IPS-18c (cell line): ENCODE results near the gene KRTAP5-1.
"Not testable (repeated sequence)": the region's sequence is repeated elsewhere in the genome, so short reads cannot be mapped to it uniquely, and the experiment has no call there.

Source experiments
- H3K4me3 ChIP-seq: 2 replicates; pipeline ENCODE4 v1.7.0; 2013; ENCODE audit warnings: low read depth, mild to moderate bottlenecking, low read length, moderate library complexity; ENCODE audit not compliant: insufficient read depth
- H3K9me3 ChIP-seq: one replicate; pipeline ENCODE4 v1.6.1; 2013; ENCODE audit warnings: mild to moderate bottlenecking, low read length, moderate library complexity; ENCODE audit not compliant: control insufficient read depth, insufficient read depth

The KRTAP5-1 gene, protein sequence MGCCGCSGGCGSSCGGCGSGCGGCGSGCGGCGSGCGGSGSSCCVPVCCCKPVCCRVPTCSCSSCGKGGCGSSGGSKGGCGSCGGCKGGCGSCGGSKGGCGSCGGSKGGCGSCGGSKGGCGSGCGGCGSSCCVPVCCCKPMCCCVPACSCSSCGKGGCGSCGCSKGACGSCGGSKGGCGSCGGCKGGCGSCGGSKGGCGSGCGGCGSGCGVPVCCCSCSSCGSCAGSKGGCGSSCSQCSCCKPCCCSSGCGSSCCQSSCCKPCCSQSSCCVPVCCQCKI

DNA sequence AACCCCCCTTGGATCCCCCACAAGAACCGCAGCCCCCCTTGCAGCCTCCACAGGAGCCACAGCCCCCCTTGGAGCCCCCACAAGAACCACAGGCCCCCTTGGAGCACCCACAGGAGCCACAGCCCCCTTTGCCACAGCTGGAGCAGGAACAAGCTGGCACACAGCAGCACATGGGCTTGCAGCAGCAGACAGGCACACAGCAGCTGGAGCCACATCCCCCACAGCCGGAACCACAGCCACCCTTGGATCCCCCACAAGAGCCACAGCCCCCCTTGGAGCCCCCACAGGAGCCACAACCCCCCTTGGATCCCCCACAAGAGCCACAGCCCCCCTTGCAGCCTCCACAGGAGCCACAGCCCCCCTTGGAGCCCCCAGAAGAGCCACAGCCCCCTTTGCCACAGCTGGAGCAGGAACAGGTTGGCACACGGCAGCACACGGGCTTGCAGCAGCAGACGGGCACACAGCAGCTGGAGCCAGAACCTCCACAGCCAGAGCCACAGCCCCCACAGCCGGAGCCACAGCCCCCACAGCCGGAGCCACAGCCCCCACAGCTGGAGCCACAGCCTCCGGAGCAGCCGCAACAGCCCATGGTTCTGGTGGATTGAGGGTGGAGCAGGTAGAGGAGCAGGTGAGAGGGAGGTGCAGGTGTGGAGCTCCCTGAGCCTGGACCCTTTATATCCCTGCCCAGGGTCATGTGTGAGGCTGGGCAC is at the start of gene KRTAP5-1:
KRTAP5-1 (minus strand) TSS at position 623 of the 710 bp plus-strand sequence; CDS start at position 589, 34 bp downstream.
- not testable (repeated sequence) for H3K4me3 ChIP-seq, H3K9me3 ChIP-seq

DNA sequence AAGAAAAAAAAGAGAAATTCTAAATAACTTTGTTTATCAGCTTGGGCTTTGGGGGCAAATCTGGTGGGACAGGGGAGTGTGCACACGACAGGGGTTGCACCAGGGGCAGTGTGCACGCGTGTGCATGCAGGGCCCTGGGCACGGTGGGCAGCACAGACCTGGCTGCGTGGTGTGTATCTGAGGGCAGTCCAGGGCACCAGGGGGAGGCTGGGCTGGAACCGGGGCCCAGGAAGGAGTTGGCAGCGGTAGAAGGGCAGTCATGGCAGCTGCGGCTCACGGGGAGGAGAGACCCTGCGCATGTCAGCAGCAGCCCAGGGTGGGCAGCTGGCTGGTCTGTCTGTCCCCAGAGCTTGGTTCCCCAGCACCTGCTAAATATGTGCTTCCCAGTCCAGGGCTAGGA is 48.8 kb upstream of the KRTAP5-1 start:
- no peak overlapping the region for H3K4me3 ChIP-seq

DNA sequence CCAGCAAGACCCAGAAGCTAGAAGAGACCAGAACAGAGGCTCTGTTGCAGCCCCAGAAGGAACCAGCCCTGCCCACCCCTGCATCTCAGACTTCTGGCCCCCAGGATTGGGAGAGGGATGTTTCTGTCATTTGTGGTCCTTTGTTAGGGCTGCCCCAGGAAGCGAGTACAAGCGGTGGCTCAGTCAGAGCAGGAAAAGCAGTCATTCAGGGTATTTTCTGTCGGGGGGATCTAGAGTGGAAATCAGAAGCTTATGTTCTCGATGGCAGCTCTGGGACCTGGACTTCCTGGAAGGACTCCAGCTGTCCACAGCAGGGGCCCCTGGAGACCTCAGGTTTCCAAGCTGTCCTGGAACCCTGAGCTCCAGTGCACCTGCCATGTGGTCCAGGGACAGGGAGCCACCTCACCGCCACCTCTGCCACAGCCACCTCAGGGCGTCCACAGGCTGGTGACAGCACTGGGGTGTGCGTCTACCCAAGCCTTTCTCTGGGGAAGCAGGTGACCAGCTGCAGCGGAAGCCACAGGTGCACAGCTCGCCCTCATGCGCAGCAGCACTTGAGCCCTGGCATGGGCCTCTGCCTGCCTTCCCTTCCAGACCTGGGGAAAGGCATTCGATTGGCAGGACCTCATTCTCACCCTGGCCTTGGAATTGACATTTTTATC is 47.1 kb upstream of the KRTAP5-1 start:
- Histone ChIP-seq H3K9me3 (no peaks in the 10 kb centered on the region), H3K4me3 (no peak overlapping the region)

More for the DNA sequence above, 48.8 kb upstream of the KRTAP5-1 start:
- H3K9me3 ChIP-seq, result no peaks in the 10 kb centered on the region

DNA sequence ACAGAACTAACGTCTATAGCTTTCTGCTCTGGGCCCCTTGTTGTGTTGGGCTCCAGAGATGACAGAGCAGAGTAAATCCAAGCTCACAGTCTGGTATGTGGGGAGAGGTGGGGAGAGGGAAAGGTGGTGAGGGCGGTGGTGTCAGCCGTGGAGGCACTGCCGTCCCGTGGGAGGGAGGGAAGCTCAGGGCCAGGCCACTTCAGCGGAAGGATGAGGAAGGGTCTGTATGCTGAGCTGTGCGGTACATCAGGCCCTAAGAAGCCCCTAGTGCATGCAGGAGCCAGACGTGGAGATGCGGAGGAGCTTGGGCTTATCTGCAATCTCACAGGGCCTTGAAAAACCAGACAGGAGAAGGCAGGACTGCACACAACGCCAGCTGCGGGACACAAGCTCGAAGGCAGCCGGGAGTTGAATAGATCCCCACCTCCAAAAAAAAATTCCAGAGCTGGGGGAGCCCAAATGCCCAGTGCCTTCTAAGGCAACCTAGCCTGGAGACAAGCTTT is 46.0 kb upstream of the KRTAP5-1 start:
- no peak overlapping the region for H3K4me3 ChIP-seq
- no peaks in the 10 kb centered on the region for H3K9me3 ChIP-seq

DNA sequence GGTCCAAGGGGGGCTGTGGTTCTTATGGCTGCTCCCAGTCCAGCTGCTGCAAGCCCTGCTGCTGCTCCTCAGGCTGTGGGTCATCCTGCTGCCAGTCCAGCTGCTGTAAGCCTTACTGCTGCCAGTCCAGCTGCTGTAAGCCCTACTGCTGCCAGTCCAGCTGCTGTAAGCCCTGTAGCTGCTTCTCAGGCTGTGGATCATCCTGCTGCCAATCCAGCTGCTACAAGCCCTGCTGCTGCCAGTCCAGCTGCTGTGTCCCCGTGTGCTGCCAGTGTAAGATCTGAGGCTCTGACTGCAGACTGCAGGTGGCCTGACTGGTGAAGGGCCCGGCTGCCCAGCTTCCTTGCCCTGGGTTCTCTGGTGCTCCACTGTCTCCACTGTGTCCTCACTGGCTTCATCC is 45.2 kb upstream of the KRTAP5-1 start:
- Histone ChIP-seq H3K9me3 (no peaks in the 10 kb centered on the region), H3K4me3 (no peak overlapping the region)

DNA sequence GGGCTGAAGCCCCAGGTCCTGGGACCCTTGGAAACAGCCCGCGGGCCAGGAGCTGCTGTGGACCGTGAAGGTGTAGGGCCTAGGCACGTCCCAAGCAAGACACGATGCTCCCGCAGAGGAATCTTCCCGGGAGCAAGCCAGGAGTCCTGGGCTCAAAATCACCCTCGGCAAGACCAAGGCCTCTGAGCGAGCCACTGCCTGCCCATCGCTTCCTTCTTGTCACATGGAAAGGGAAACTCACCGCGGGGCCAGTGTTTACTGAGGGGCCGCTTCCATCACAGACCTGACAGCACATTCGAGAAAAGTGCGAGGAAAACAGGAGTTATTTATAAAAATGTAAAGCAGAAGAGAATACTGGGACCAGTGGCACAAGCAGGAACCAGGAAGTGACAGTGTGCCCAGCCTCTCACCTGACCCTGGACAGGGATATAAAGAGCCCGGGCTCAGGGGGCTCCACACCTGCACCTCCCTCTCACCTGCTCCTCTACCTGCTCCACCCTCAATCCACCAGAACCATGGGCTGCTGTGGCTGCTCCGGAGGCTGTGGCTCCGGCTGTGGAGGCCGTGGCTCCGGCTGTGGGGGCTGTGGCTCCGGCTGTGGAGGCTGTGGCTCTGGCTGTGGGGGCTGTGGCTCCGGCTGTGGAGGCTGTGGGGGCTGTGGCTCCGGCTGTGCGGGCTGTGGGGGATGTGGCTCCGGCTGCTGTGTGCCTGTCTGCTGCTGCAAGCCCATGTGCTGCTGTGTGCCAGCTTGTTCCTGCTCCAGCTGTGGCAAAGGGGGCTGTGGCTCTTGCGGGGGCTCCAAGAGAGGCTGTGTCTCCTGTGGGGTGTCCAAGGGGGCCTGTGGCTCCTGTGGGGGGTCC is 44.5 kb upstream of the KRTAP5-1 start, which contains the start of gene KRTAP5-5:
KRTAP5-5 (plus strand) TSS at position 450 of the 860 bp plus-strand sequence; CDS start at position 516, 66 bp downstream.
- no peak within 1 kb of the TSS for H3K4me3 ChIP-seq
- no peaks in the 10 kb centered on the region for H3K9me3 ChIP-seq

DNA sequence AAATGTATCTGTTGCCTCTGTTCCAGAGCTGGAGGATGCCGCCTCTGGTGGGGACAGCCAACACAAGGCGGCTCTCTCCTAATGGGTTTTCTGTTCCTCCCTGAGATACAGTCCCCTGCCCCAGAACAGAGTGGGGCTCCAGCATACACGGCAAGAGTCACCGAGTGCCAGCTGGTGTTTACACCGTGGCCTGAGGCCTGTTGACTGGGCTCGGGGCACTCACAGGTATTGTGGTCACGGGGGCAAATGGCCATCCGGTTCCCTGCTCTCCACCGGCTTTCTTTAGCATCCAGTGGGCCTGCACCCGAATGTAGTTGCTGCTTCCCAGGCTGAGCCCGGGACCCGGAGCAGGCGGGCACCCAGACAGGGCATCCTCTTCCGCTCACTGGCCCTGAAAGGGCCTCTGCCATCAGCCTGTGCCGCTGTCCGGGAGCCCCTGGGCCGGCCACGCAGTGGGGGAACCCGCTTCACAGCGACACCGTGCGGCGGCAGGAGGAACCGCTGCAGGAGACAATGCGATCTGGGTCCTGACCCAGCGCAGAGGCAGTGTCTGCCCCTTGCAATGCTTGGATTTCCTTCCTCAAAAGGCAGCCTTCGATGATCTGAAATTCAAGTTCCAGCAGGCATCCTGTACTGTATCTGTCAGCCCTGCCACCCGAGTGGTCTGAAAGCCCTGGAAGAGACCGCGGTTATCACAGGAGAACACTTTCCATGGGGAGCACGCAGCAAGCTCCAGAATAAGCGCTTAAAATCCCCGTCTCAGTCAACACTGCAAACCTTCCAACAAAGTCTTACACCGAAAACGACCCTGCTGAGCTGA is 43.6 kb upstream of the KRTAP5-1 start:
- Histone ChIP-seq H3K4me3 (no peak overlapping the region), H3K9me3 (no peaks in the 10 kb centered on the region)

DNA sequence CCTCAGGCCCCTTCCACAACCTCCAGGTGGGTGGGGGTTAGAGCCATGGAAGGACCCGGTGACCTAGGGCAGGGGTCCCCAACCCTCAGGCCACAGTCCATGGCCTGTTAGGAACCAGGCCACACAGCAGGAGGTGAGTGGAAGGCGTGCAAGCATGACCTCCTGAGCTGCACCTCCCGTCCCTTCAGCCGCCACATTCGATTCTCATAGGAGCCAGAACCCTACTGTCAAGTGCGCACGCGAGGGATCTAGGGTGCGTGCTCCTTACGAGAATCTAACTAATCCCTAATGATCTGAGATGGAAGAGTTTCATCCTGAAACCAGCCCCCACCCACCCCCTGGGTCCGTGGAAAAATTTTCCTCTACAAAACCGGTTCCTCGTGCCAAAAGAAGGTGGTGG is 40.5 kb upstream of the KRTAP5-1 start:
- no peaks in the 10 kb centered on the region for H3K9me3 ChIP-seq
- no peak overlapping the region for H3K4me3 ChIP-seq

DNA sequence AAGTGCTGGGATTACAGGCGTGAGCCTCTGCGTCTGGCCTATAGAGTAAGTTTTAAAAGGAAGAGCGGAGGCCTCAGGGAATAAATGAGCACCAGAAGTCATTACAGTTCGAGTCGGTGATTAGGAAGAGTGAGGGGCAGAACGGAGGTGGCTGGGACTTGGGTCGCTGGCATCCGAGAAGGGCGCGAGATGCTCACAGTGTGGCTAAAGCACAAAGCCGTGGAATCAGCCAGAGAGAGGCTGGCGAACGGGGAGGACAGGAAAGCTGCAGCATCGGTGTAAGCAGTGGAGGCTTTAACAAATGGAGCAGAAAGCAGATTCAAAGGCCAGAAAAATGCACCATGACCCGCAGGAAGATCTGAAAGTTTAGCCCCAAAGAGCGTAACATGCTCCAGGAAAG is 39.5 kb upstream of the KRTAP5-1 start:
- Histone ChIP-seq H3K9me3 (no peaks in the 10 kb centered on the region), H3K4me3 (no peak overlapping the region)

DNA sequence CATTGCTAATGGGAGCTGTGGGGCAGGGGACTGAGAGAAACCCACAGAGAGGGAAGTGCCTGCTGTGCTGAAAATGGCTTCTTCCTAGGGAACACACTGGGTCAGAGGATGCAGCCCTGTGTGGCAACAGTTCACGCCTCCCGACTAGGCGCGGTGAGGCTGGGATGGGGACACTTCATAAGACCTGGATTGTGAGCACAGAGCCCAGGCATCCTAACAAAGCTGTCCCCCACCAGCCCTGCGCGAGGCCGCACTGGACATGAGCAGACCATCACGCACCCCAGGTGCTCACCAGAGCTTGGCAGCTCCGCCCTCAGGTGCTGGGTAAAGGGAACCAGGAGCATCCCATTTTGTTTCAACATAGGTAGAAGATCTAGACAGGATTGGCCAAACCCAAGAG is 38.6 kb upstream of the KRTAP5-1 start:
- Histone ChIP-seq H3K4me3 (no peak overlapping the region), H3K9me3 (no peaks in the 10 kb centered on the region)

DNA sequence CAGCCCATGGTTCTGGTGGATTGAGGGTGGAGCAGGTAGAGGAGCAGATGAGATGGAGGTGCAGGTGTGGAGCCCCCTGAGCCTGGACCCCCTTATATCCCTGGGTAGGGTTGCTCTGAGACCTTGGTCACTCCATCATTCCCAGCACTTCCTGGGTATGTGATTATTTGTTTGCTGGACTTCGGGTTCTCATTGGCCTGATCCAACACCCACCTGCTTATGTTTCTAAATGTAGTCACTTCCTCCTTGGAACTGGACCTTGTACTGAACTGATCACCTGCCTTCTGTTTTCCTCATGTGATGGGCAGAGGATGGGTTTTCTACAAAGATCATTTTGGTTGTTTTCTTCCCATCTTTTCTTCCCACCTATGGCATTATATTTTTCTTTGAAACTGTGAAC is 37.0 kb upstream of the KRTAP5-1 start, which contains the start of gene KRTAP5-4:
KRTAP5-4 (minus strand) TSS at position 53 of the 400 bp plus-strand sequence; CDS start at position 8, 45 bp downstream.
- no peak within 1 kb of the TSS for H3K4me3 ChIP-seq
- no peaks in the 10 kb centered on the region for H3K9me3 ChIP-seq

DNA sequence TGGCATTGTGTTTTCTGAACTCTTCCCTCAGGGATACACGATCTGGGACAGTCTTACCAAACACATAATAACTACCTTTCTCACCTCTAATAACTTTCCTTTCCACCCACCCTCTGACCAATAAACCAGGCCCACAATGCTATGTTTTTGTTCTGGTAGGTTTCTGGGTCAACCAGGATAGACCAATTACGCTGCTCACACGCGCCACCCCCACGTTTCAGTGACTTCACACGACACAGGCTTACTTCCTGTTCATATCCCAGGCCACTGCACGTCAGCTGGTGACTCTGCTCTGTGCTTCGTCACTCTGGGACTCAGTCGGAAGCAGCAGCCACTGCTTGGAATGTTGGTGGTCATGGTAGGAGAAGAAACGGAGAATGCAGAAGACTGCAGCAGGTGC is 34.4 kb upstream of the KRTAP5-1 start:
- H3K9me3 ChIP-seq, result no peaks in the 10 kb centered on the region
- H3K4me3 ChIP-seq, result no peak overlapping the region

DNA sequence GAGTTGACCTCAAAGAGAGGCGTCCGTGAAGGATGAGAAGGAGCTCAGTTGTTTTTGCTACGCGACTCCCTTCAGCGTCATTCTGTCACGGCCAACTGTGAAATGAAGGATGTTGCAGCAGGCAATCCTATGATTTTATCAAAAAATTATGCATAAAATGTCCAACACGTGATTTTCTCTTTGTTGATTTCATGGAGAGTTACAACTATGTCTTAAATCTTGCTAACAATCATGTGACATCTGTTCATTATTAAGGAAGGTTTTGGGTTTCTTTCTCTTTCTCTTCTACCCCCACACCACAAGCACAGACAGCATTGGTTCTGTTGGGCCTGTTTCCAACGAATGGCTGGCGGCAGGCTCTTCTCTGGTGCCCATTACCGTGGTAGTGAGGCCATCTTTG is 33.1 kb upstream of the KRTAP5-1 start:
- H3K9me3 ChIP-seq, result no peaks in the 10 kb centered on the region
- no peak overlapping the region for H3K4me3 ChIP-seq

DNA sequence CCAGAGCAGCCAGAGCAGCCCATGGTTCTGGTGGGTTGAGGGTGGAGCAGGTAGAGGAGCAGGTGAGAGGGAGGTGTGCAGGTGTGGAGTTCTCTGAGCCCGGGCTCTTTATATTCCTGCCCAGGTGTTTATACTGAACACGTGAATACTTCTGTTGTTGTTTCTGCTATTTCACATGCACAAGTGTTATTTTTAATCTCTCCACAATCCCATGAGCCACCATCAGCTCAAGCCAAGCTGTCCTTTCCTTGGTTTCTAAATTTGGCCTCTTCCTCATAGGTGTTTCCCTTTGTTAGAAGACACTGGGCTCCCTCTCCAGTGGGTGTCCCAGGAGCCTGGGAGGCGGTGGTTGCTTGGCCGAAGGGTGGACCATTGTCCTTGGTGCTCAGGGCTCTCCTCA is 23.3 kb upstream of the KRTAP5-1 start, which contains the start of gene KRTAP5-3:
KRTAP5-3 (minus strand) TSS at position 101 of the 400 bp plus-strand sequence; CDS start at position 23, 78 bp downstream.
- Histone ChIP-seq H3K4me3 (no peak within 1 kb of the TSS), H3K9me3 (peaks cover 2% of the 10 kb centered on the region)

DNA sequence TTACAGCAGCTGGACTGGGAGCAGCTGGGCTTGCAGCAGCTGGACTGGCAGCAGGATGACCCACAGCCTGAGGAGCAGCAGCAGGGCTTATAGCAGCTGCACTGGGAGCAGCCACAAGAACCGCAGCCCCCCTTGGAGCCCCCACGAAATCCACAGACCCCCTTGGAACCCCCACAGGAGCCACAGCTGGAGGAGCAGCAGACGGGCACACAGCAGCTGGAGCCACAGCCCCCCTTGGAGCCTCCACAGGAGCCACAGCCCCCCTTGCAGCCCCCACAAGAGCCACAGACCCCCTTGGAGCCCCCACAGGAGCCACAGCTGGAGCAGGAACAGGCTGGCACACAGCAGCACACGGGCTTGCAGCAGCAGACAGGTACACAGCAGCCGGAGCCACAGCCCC is 22.8 kb upstream of the KRTAP5-1 start:
- H3K4me3 ChIP-seq, H3K9me3 ChIP-seq: not testable (repeated sequence)

DNA sequence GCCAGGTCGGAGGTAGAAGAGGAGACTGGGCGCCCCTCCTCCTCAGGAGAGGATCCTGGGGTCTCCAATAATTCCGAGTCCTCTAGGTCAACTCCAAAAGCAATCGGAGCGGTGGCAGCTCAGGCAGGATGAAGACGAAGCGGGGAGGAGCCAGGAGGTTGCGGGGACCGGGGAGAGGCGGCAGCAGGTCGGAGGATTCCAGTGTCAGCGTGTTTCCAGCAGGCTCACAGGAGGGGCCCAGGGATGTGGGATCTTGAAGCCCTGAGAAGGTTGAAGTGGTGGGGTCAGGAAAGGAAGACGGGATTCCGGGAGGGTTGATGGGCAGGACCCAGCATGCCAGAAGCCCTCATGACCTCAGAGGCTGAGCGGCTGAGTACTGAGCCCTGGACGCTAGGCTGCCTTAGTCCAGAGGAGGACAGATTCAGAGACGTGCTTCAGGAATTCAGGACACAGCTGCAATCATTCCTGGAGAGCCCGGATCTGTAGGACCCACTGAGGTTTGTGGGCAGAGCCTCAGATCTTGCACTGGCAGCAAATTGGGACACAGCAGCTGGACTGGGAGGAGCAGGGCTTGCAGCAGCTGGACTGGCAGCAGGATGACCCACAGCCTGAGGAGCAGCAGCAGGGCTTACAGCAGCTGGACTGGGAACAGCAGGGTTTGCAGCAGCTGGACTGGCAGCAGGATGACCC is 22.2 kb upstream of the KRTAP5-1 start:
- not testable (repeated sequence) for H3K4me3 ChIP-seq

More for the DNA sequence above, 22.2 kb upstream of the KRTAP5-1 start:
- not testable (repeated sequence) for H3K9me3 ChIP-seq
